Erythroblast (primary cell): ENCODE results near the gene CORO2B.

Source experiments
- GATA1 ChIP-seq: IDR thresholded peaks from 2 replicates; pipeline ENCODE4 v1.6.1; 2011; ENCODE audit warnings: low read depth, mild to moderate bottlenecking, control low read depth, low read length, moderate library complexity
- POLR2A ChIP-seq: IDR thresholded peaks from 2 replicates; pipeline ENCODE4 v1.6.1; 2011; ENCODE audit warnings: mild to moderate bottlenecking, low read length

GRCh38 chr15:68637767-68638404, 59.1 kb downstream of the CORO2B start:
- TF ChIP-seq POLR2A (no peak), GATA1 (no peak)
